ENCODE results near the gene TRAF3IP1. TPM values are rescaled to one million over a fixed set of nuclear protein-coding genes. Genes with fewer than 3 reads are reported as not detected.

The TRAF3IP1 gene
- total and polyA plus RNA-seq, 10 donors = 2.6 to 19.2 (median 8.8) TPM

DNA sequence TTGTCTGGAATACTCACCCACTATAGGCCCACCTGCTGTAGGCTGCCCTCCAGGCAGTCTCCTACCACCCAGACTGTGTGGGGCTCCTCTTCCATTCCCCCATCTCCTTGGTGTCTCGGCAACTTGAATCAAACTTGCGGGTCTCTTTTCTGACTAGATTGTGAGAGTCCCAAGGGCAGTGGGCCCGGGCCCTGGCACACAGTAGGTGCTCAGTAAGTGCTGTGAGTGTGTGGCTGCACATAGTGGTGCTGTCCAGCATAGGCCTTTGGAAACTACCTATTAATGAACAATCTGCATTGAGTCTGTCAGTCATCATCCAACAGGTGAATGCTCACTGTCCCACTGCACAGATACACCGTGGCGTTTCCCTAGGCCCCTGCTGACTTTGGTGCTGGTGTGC lies 62.8 kb downstream of the TRAF3IP1 start:
- Histone ChIP-seq H3K27me3 (replicated peaks in 1 of 7) (no peaks in the 10 kb centered on the region), H3K27ac (peak overlapping the region in 5 of 8 donors; percentile 45 to 84 (median 82)), H3K9me3 (no peaks in the 10 kb centered on the region), H3K4me1 (peaks cover 0 to 91% (median 18%) of the 10 kb centered on the region in 6 donors), H3K36me3 (peaks cover 0 to 24% (median 2%) of the 10 kb centered on the region in 6 donors), H3K4me3 (no peak overlapping the region)
- intact Hi-C loops (cut with DNase I; ENCODE audit: low total_unique reads) = no loop called here
- TF ChIP-seq POLR2A (IDR thresholded peaks at IDR 0.05) = no peak
- TF ChIP-seq POLR2AphosphoS5 (IDR thresholded peaks at IDR 0.05) = no peak
- TF ChIP-seq, protein P1, sequence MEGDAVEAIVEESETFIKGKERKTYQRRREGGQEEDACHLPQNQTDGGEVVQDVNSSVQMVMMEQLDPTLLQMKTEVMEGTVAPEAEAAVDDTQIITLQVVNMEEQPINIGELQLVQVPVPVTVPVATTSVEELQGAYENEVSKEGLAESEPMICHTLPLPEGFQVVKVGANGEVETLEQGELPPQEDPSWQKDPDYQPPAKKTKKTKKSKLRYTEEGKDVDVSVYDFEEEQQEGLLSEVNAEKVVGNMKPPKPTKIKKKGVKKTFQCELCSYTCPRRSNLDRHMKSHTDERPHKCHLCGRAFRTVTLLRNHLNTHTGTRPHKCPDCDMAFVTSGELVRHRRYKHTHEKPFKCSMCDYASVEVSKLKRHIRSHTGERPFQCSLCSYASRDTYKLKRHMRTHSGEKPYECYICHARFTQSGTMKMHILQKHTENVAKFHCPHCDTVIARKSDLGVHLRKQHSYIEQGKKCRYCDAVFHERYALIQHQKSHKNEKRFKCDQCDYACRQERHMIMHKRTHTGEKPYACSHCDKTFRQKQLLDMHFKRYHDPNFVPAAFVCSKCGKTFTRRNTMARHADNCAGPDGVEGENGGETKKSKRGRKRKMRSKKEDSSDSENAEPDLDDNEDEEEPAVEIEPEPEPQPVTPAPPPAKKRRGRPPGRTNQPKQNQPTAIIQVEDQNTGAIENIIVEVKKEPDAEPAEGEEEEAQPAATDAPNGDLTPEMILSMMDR (IDR thresholded peaks at IDR 0.05 in 8 of 11, conservative IDR thresholded peaks at IDR 0.05 in 3 of 11) = no peak
- no peak for DNase-seq
- 93 to 97% (median 94%) methylated on average over 5 of the region's 5 CpGs for WGBS, 5 donors

DNA sequence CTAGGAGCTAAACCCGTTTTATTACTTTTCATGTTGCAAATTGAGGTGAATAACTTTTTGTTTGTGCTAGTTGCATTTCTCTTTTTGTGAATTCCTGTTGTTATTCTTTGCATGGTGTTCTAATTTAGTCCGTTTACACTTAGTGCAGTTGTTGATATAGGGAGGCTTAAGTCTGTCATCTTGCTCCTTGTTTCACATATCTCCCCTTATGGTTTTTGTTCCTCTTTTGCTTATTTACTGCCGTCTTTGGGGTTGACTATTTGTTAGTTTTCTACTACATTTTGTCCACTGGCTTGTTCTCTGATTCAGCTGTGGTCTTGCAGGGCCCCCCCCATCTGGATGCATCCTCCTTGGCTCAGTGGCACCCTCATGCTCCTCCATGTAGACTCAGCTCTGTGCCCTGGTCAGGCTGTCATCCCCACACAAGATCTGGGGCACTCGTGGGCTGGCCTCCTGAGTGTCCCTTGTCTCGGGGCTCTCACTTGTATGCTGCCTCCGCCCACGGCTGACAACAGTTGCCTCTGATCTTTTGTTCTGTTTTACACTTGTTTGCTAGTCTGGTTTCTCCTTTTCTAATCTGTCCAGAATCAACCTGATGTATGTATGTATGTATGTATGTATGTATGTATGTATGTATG lies 63.5 kb downstream of the TRAF3IP1 start:
- Histone ChIP-seq H3K4me1 (peaks cover 0 to 84% (median 17%) of the 10 kb centered on the region in 6 donors), H3K9me3 (no peaks in the 10 kb centered on the region), H3K4me3 (no peak overlapping the region), H3K27ac (peak overlapping the region in 2 of 8 donors; percentile 82 to 84), H3K36me3 (peaks cover 0 to 24% (median 2%) of the 10 kb centered on the region in 6 donors), H3K27me3 (replicated peaks in 1 of 7) (no peaks in the 10 kb centered on the region)
- intact Hi-C loops (cut with DNase I; ENCODE audit: low total_unique reads) = no loop called here
- WGBS, 5 donors = 74 to 88% (median 80%) methylated on average over 7 of the region's 7 CpGs
- peak; percentile 51 for DNase-seq
- TF ChIP-seq POLR2A (IDR thresholded peaks at IDR 0.05) = no peak
- TF ChIP-seq, protein P1 (IDR thresholded peaks at IDR 0.05 in 8 of 11, conservative IDR thresholded peaks at IDR 0.05 in 3 of 11) = no peak
- TF ChIP-seq POLR2AphosphoS5 (IDR thresholded peaks at IDR 0.05) = no peak

DNA sequence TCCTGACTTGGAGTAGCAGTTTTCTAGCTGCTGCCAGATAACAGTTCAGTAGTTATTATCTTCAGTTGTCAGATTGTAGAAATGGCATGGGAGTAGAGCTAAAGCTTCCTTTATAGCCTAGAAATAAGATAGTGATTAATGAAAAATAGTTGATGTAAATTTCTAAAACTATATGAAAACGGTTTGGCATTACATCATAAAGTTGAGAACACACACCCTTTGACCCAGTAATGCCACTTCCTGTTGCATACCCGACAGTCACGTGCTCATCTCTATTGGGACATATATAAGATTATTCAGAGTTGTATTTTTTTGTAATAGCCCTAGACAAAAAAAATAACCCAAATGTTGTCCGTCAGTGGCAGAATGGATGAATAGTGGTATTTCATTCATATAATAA lies 67.0 kb downstream of the TRAF3IP1 start:
- Histone ChIP-seq H3K9me3 (no peaks in the 10 kb centered on the region), H3K4me1 (peaks cover 0 to 58% (median 6%) of the 10 kb centered on the region in 6 donors), H3K4me3 (no peak overlapping the region), H3K36me3 (peaks cover 0 to 14% (median 0%) of the 10 kb centered on the region in 6 donors), H3K27ac (peak overlapping the region in 5 of 8 donors; percentile 23 to 77 (median 51)), H3K27me3 (replicated peaks in 1 of 7) (no peaks in the 10 kb centered on the region)
- DNase-seq = no peak
- 29 to 71% (median 38%) methylated on average over 4 of the region's 4 CpGs for WGBS, 5 donors
- TF ChIP-seq, protein P1 (IDR thresholded peaks at IDR 0.05 in 8 of 11, conservative IDR thresholded peaks at IDR 0.05 in 3 of 11) = no peak
- TF ChIP-seq POLR2A (IDR thresholded peaks at IDR 0.05) (no peak), POLR2AphosphoS5 (IDR thresholded peaks at IDR 0.05) (no peak)
- intact Hi-C loops (cut with DNase I; ENCODE audit: low total_unique reads) = no loop called here

- TF ChIP-seq, protein P1 (IDR thresholded peaks at IDR 0.05 in 8 of 11, conservative IDR thresholded peaks at IDR 0.05 in 3 of 11) = no peak
- TF ChIP-seq POLR2A (IDR thresholded peaks at IDR 0.05) = no peak
- no peak for TF ChIP-seq POLR2AphosphoS5 (IDR thresholded peaks at IDR 0.05)
- no peak overlapping the region for H3K4me3 ChIP-seq
- no peak overlapping the region for H3K27ac ChIP-seq
- H3K4me1 ChIP-seq = peaks cover 0 to 44% (median 6%) of the 10 kb centered on the region in 6 donors
- no peaks in the 10 kb centered on the region for H3K9me3 ChIP-seq
- H3K27me3 ChIP-seq (replicated peaks in 1 of 7) = no peaks in the 10 kb centered on the region
- 77 to 88% (median 84%) methylated on average over 8 of the region's 8 CpGs for WGBS, 5 donors
- intact Hi-C loops (cut with DNase I; ENCODE audit: low total_unique reads) = no loop called here
- peaks cover 0 to 5% (median 0%) of the 10 kb centered on the region in 6 donors for H3K36me3 ChIP-seq
- no peak for DNase-seq
These were observed 68.5 kb downstream of the TRAF3IP1 start for GRCh38 chr2:238388794-238389193.

All from spleen (tissue), 11 donors.